ENCODE measurements around the gene PACRG. TPM values are rescaled to one million over a fixed set of nuclear protein-coding genes. Genes with fewer than 3 reads are reported as not detected.

The PACRG gene
- total RNA-seq, 1 donor, result 1.4 TPM

- Histone ChIP-seq H3K79me2 (ENCODE audit: insufficient read depth, low read length) (no peaks in the 10 kb centered on the region), H3K4me3 (ENCODE audit: insufficient read depth, low read length) (no peak overlapping the region), H4K20me1 (ENCODE audit: insufficient read depth, low read length) (no peaks in the 10 kb centered on the region), H3K36me3 (ENCODE audit: insufficient read depth, low read length) (no peaks in the 10 kb centered on the region), H3K4me1 (ENCODE audit: insufficient read depth, low read length) (no peaks in the 10 kb centered on the region), H3K9me3 (ENCODE audit: low read depth, low read length) (no peaks in the 10 kb centered on the region), H3K27me3 (ENCODE audit: insufficient read depth, low read length) (no peaks in the 10 kb centered on the region), H3K27ac (ENCODE audit: low read depth, low read length) (no peak overlapping the region), H3K4me2 (ENCODE audit: insufficient read depth, low read length) (no peak overlapping the region), H2AFZ (ENCODE audit: low read length) (no peak overlapping the region)
- TF ChIP-seq, protein P1, sequence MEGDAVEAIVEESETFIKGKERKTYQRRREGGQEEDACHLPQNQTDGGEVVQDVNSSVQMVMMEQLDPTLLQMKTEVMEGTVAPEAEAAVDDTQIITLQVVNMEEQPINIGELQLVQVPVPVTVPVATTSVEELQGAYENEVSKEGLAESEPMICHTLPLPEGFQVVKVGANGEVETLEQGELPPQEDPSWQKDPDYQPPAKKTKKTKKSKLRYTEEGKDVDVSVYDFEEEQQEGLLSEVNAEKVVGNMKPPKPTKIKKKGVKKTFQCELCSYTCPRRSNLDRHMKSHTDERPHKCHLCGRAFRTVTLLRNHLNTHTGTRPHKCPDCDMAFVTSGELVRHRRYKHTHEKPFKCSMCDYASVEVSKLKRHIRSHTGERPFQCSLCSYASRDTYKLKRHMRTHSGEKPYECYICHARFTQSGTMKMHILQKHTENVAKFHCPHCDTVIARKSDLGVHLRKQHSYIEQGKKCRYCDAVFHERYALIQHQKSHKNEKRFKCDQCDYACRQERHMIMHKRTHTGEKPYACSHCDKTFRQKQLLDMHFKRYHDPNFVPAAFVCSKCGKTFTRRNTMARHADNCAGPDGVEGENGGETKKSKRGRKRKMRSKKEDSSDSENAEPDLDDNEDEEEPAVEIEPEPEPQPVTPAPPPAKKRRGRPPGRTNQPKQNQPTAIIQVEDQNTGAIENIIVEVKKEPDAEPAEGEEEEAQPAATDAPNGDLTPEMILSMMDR (IDR thresholded peaks at IDR 0.05; ENCODE audit: extremely low read depth, low read depth, low read length), result no peak
- DNase-seq (ENCODE audit: insufficient read length, low spot score, missing footprints), result no peak
Observed at GRCh38 chr6:163169521-163169920, 441.7 kb downstream of the PACRG start.

DNA sequence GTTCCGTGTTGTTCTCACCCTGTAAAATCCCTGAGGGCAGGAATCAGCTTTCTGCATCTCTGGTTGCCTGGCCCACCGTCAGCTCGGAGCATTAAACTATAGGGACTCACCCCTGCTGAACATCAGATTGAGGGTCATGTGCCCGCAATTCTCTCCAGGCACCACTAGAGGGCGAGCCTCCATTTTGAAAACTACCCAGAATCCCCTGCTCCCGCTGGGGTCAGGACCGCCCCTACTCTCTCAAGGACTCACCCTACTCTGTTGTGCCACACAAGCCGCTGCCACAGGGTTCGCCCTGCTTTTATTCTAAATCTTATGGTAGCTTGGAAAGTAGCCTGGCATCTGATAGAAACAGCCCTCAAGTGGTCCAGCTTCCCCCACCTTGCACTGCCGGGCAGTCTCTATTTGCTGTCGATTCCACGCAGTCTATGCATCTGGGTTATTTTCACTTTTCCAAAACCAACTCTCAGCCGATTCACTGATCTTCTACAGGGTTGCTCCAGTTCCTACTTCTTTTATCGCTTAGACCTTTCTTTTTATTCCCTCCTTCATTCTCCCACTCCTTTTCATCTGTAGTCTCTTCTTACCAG, 442.6 kb downstream of the PACRG start:
- no peaks in the 10 kb centered on the region for H3K79me2 ChIP-seq (ENCODE audit: insufficient read depth, low read length)
- no peak overlapping the region for H3K4me3 ChIP-seq (ENCODE audit: insufficient read depth, low read length)
- DNase-seq (ENCODE audit: insufficient read length, low spot score, missing footprints), result no peak
- no peaks in the 10 kb centered on the region for H3K4me1 ChIP-seq (ENCODE audit: insufficient read depth, low read length)
- no peak overlapping the region for H3K27ac ChIP-seq (ENCODE audit: low read depth, low read length)
- no peaks in the 10 kb centered on the region for H4K20me1 ChIP-seq (ENCODE audit: insufficient read depth, low read length)
- no peak overlapping the region for H3K4me2 ChIP-seq (ENCODE audit: insufficient read depth, low read length)
- H3K36me3 ChIP-seq (ENCODE audit: insufficient read depth, low read length), result no peaks in the 10 kb centered on the region
- H3K9me3 ChIP-seq (ENCODE audit: low read depth, low read length), result no peaks in the 10 kb centered on the region
- TF ChIP-seq, protein P1 (IDR thresholded peaks at IDR 0.05; ENCODE audit: extremely low read depth, low read depth, low read length), result peak; percentile 57
- H2AFZ ChIP-seq (ENCODE audit: low read length), result no peak overlapping the region
- no peaks in the 10 kb centered on the region for H3K27me3 ChIP-seq (ENCODE audit: insufficient read depth, low read length)

GRCh38 chr6:163173741-163174140, 446.0 kb downstream of the PACRG start:
- no peak for DNase-seq (ENCODE audit: insufficient read length, low spot score, missing footprints)
- no peaks in the 10 kb centered on the region for H3K9me3 ChIP-seq (ENCODE audit: low read depth, low read length)
- no peaks in the 10 kb centered on the region for H4K20me1 ChIP-seq (ENCODE audit: insufficient read depth, low read length)
- no peak overlapping the region for H2AFZ ChIP-seq (ENCODE audit: low read length)
- no peaks in the 10 kb centered on the region for H3K27me3 ChIP-seq (ENCODE audit: insufficient read depth, low read length)
- H3K27ac ChIP-seq (ENCODE audit: low read depth, low read length), result no peak overlapping the region
- H3K4me1 ChIP-seq (ENCODE audit: insufficient read depth, low read length), result no peaks in the 10 kb centered on the region
- no peaks in the 10 kb centered on the region for H3K36me3 ChIP-seq (ENCODE audit: insufficient read depth, low read length)
- H3K79me2 ChIP-seq (ENCODE audit: insufficient read depth, low read length), result no peaks in the 10 kb centered on the region
- H3K4me3 ChIP-seq (ENCODE audit: insufficient read depth, low read length), result no peak overlapping the region
- TF ChIP-seq, protein P1 (IDR thresholded peaks at IDR 0.05; ENCODE audit: extremely low read depth, low read depth, low read length), result no peak
- no peak overlapping the region for H3K4me2 ChIP-seq (ENCODE audit: insufficient read depth, low read length)

DNA sequence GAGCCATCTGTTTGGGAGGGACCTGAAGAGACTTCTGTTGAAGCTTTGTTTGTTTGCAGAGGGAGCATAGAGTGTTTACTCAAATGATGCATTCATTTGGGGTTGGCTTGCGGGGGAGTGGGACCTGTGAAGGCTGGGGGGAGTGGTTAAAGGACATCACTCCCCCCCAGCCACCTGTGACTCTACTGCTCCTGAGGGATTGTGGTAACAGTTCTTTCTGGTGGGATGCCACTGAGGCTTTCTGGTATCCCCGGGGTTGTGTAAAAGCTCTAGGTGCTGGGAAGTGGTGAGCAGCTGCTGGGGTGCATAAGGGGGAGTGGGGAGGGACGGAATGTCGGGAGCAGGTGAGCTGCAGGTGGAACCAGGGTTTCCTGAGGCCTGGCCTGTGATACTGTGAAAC, 447.5 kb downstream of the PACRG start:
- Histone ChIP-seq H3K4me3 (ENCODE audit: insufficient read depth, low read length) (no peak overlapping the region), H4K20me1 (ENCODE audit: insufficient read depth, low read length) (no peaks in the 10 kb centered on the region), H3K27me3 (ENCODE audit: insufficient read depth, low read length) (no peaks in the 10 kb centered on the region), H3K4me1 (ENCODE audit: insufficient read depth, low read length) (no peaks in the 10 kb centered on the region), H3K79me2 (ENCODE audit: insufficient read depth, low read length) (no peaks in the 10 kb centered on the region), H2AFZ (ENCODE audit: low read length) (no peak overlapping the region), H3K27ac (ENCODE audit: low read depth, low read length) (no peak overlapping the region), H3K9me3 (ENCODE audit: low read depth, low read length) (no peaks in the 10 kb centered on the region), H3K36me3 (ENCODE audit: insufficient read depth, low read length) (no peaks in the 10 kb centered on the region), H3K4me2 (ENCODE audit: insufficient read depth, low read length) (no peak overlapping the region)
- no peak for DNase-seq (ENCODE audit: insufficient read length, low spot score, missing footprints)
- TF ChIP-seq, protein P1 (IDR thresholded peaks at IDR 0.05; ENCODE audit: extremely low read depth, low read depth, low read length), result no peak
